Measurements from ENCODE around the gene EPM2AIP1.

DNA sequence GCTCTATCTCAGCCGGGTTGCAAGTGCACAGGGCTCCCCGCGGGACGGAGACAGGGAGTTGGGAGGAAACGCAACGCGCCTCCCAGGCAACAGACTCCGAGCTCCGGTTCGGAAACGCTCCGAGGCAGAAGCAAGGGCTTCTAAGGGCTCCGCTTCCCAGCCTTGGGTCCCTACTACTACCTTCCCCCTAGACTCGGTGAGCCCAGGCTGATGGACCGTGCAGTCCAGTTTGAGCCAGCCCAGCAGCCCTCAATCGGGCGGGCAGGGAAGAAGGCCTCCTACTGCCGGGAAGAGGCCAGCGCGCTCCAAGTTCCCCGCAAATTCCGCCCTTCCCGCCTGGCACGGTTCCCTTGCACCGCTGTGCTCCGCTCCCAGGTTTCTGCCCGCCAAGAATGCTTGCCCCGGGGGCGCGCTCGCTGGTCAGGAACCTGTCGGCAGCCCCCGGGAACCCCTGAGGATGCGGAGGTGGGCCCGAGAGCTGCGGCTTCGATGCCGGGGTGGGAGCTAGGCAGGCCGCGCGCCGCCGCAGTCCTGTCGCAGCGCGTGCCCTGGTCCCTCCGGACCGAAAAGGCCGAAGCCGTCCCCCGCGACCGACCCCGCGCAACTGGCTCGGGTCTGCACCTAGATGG is 48.8 kb downstream of the EPM2AIP1 start:
- no peak for TF ChIP-seq POLR2A (IDR thresholded peaks at IDR 0.05)
- TF ChIP-seq, protein P1, sequence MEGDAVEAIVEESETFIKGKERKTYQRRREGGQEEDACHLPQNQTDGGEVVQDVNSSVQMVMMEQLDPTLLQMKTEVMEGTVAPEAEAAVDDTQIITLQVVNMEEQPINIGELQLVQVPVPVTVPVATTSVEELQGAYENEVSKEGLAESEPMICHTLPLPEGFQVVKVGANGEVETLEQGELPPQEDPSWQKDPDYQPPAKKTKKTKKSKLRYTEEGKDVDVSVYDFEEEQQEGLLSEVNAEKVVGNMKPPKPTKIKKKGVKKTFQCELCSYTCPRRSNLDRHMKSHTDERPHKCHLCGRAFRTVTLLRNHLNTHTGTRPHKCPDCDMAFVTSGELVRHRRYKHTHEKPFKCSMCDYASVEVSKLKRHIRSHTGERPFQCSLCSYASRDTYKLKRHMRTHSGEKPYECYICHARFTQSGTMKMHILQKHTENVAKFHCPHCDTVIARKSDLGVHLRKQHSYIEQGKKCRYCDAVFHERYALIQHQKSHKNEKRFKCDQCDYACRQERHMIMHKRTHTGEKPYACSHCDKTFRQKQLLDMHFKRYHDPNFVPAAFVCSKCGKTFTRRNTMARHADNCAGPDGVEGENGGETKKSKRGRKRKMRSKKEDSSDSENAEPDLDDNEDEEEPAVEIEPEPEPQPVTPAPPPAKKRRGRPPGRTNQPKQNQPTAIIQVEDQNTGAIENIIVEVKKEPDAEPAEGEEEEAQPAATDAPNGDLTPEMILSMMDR (IDR thresholded peaks at IDR 0.05) = no peak
